NCI-H1048 (cell line): Measurements from ENCODE around the gene SORBS1.

Experiments used
- DNase-seq: peaks from one replicate; lab custom pipeline; 2025; lab: John Stamatoyannopoulos, UW

SORBS1 gene

GRCh38 chr10:95346715-95347401 is 214.3 kb downstream of the SORBS1 start:
- DNase-seq, result no peak

- no peak for DNase-seq
Measured at GRCh38 chr10:95343573-95343972, 217.6 kb downstream of the SORBS1 start.

- no peak for DNase-seq
Measured at GRCh38 chr10:95341716-95342130, 219.4 kb downstream of the SORBS1 start.

GRCh38 chr10:95339863-95340262 is 221.3 kb downstream of the SORBS1 start:
- DNase-seq, result no peak

GRCh38 chr10:95337423-95338160 is 223.6 kb downstream of the SORBS1 start:
- DNase-seq, result no peak

GRCh38 chr10:95336702-95337101 is 224.5 kb downstream of the SORBS1 start:
- no peak for DNase-seq

- no peak for DNase-seq
Measured at GRCh38 chr10:95335933-95336699, 225.1 kb downstream of the SORBS1 start.

- DNase-seq, result no peak
Measured at GRCh38 chr10:95334805-95335144, 226.4 kb downstream of the SORBS1 start.

GRCh38 chr10:95333997-95334804 is 227.0 kb downstream of the SORBS1 start:
- DNase-seq, result no peak

GRCh38 chr10:95332666-95333249 is 228.4 kb downstream of the SORBS1 start:
- DNase-seq, result no peak

- no peak for DNase-seq
Measured at GRCh38 chr10:95331596-95332130, 229.5 kb downstream of the SORBS1 start.

- no peak for DNase-seq
Measured at GRCh38 chr10:95330966-95331453, 230.2 kb downstream of the SORBS1 start.

- DNase-seq, result no peak
Measured at GRCh38 chr10:95329296-95329695, 231.9 kb downstream of the SORBS1 start.

- DNase-seq, result no peak
Measured at GRCh38 chr10:95328013-95328412, 233.2 kb downstream of the SORBS1 start.

GRCh38 chr10:95327367-95327766 is 233.8 kb downstream of the SORBS1 start:
- DNase-seq, result no peak

GRCh38 chr10:95326396-95326795 is 234.8 kb downstream of the SORBS1 start:
- no peak for DNase-seq

GRCh38 chr10:95325863-95326262 is 235.3 kb downstream of the SORBS1 start:
- DNase-seq, result no peak

- DNase-seq, result no peak
Measured at GRCh38 chr10:95324436-95325268, 236.5 kb downstream of the SORBS1 start.

GRCh38 chr10:95321554-95322301 is 239.4 kb downstream of the SORBS1 start:
- DNase-seq, result no peak

GRCh38 chr10:95319239-95319638 is 241.9 kb downstream of the SORBS1 start:
- no peak for DNase-seq
